HepG2 (cell line): ENCODE measurements around the gene CALD1. TPM values are rescaled to one million over a fixed set of nuclear protein-coding genes. Genes with fewer than 3 reads are reported as not detected.

Source experiments
- ATAC-seq: fragments of 200-7000 bp; cut with Tn5 transposase; 3 replicates; pipeline ENCODE4 v1.9.1; 2020; ENCODE audit warnings: mild to moderate bottlenecking, moderate library complexity
- BruUV-seq: library from RNA; stranded (reverse); fragments of 400-500 nt; replicated peaks from 2 replicates; lab custom pipeline; 2021; lab: Mats Ljungman, UMichigan
- CTCF ChIA-PET: fragments of 300-600 bp; formaldehyde crosslinking; extraction: SDS; loops from one replicate; lab custom pipeline; 2021; ENCODE audit warnings: low total read pairs, inconsistent platforms, low intra/inter-chr PET ratio; lab: Yijun Ruan, JAX
- POLR2A ChIA-PET: fragments of 350-600 bp; sonication (Branson Sonifier 250); formaldehyde crosslinking; loops from one replicate; lab custom pipeline; 2020; ENCODE audit warnings: antibody characterized with exemption, inconsistent platforms; lab: Yijun Ruan, JAX
- DNase-seq: peaks from one replicate; pipeline ENCODE4 v3.0.0-alpha.2; 2015; ENCODE audit warnings: low spot score
- FAIRE-seq: peaks from 3 replicates; lab custom pipeline; 2011; peaks lifted over from hg19 to GRCh38; lab: Jason Lieb, UNC
- H2AFZ ChIP-seq: one replicate; pipeline ENCODE4 v1.6.1; 2011; ENCODE audit warnings: low read length, inconsistent platforms
- H3K27ac ChIP-seq: fragments of 300-600 bp; 3 replicates; pipeline ENCODE4 v1.8.0; 2011; ENCODE audit warnings: mixed run types, mild to moderate bottlenecking, mixed read lengths, low read length, inconsistent platforms; ENCODE audit not compliant: insufficient read depth; ENCODE audit errors: extremely low read length
- H3K27me3 ChIP-seq, 2 experiments: fragments of 200-600 bp in 1 of 2; 2 replicates in 1 of 2; 3 replicates in 1 of 2; pipeline versions ENCODE4 v1.6.0 to v1.8.0; 2011; ENCODE audit warnings: low read length in 2 of 2, mild to moderate bottlenecking in 2 of 2, moderate library complexity in 2 of 2, inconsistent platforms in 1 of 2; ENCODE audit not compliant: insufficient read depth in 2 of 2, control insufficient read depth in 1 of 2
- H3K36me3 ChIP-seq, 2 experiments: fragments of 200-600 bp in 1 of 2; replicated peaks in 1 of 2; 2 replicates in 1 of 2; 3 replicates in 1 of 2; pipeline versions ENCODE4 v1.5.1 to v1.8.0; 2011; ENCODE audit warnings: low read length in 2 of 2, inconsistent platforms in 1 of 2; ENCODE audit not compliant: insufficient read depth in 2 of 2, control insufficient read depth in 1 of 2
- H3K4me1 ChIP-seq: 2 replicates; pipeline ENCODE4 v1.5.1; 2012; ENCODE audit warnings: low read length, inconsistent platforms; ENCODE audit not compliant: insufficient read depth
- H3K4me2 ChIP-seq: 2 replicates; pipeline ENCODE4 v1.6.0; 2011; ENCODE audit warnings: low read depth, low read length, inconsistent platforms
- H3K4me3 ChIP-seq, 3 experiments: fragments of 200-600 bp in 1 of 3; sonication (generic), shearing (Covaris generic) in 1 of 3; replicated peaks in 1 of 3; 2 replicates each; pipeline ENCODE4 v1.5.1; 2011 to 2016; ENCODE audit warnings: low read length in 3 of 3, inconsistent platforms in 2 of 3, low read depth in 2 of 3, mild to moderate bottlenecking in 2 of 3, control low read depth in 1 of 3, mixed read lengths in 1 of 3; ENCODE audit not compliant: insufficient read depth in 1 of 3
- H3K79me2 ChIP-seq: one replicate; pipeline ENCODE4 v1.6.1; 2011; ENCODE audit warnings: low read length, inconsistent platforms; ENCODE audit not compliant: insufficient read depth
- H3K9ac ChIP-seq: 2 replicates; pipeline ENCODE4 v1.6.0; 2011; ENCODE audit warnings: mild to moderate bottlenecking, low read depth, low read length, inconsistent platforms; ENCODE audit not compliant: insufficient read depth
- H3K9me3 ChIP-seq: 2 replicates; pipeline ENCODE4 v1.5.1; 2012; ENCODE audit warnings: mild to moderate bottlenecking, low read length
- H4K20me1 ChIP-seq: 2 replicates; pipeline ENCODE4 v1.6.0; 2011; ENCODE audit warnings: inconsistent platforms, mild to moderate bottlenecking, low read length, moderate library complexity; ENCODE audit not compliant: insufficient read depth
- POGZ ChIP-seq: sonication (generic); formaldehyde crosslinking; IDR thresholded peaks from 2 replicates; pipeline ENCODE4 v1.4.0; 2020; ENCODE audit warnings: mild to moderate bottlenecking, missing genetic modification reagents
- ZNF138 ChIP-seq: sonication (generic); formaldehyde crosslinking; IDR thresholded peaks from 2 replicates; pipeline ENCODE4 v1.5.0; 2020; ENCODE audit warnings: mild to moderate bottlenecking, low read depth, missing genetic modification reagents
- ZNF296 ChIP-seq: sonication (generic); formaldehyde crosslinking; conservative IDR thresholded peaks from 2 replicates; pipeline ENCODE4 v1.5.0; 2020; ENCODE audit warnings: mild to moderate bottlenecking, missing genetic modification reagents
- ZNF567 ChIP-seq: sonication (generic); formaldehyde crosslinking; IDR thresholded peaks from 2 replicates; pipeline ENCODE4 v1.8.1; 2023; ENCODE audit warnings: mild to moderate bottlenecking, missing genetic modification reagents, borderline replicate concordance
- WGBS: methylation state at CpG from one replicate; pipeline ENCODE4 v1.1.6; 2017; ENCODE audit warnings: low lambda C conversion rate; 5-methylcytosine and 5-hydroxymethylcytosine counted together
- in situ Hi-C: cut with HindIII; loops from 2 replicates; pipeline ENCODE4 v1.10.0; 2017; ENCODE audit warnings: low pct_unique_long_range_greater_than_20kb; ENCODE audit not compliant: extremely low pct_ligation_motif_present
- intact Hi-C: fragments of 100-400 bp; cut with micrococcal nuclease; formaldehyde crosslinking; loops from one replicate; pipeline ENCODE4 v1.10.0; 2022; ENCODE audit not compliant: unreplicated experiment
- polyA plus RNA-seq, 8 experiments: library from polyadenylated mRNA; depleted of rRNA in 3 of 8; stranded (reverse) in 7 of 8; unstranded in 1 of 8; fragments of >200 nt; fragmentation: Illumina TruSeq in 4 of 8; extraction: Trizol in 4 of 8; gene quantifications; 2 replicates each; pipeline versions ENCODE4 v1.2.1 to v1.2.3, GENCODE V29; 2011 to 2016; ENCODE audit warnings: low read depth in 4 of 8, missing spikeins in 1 of 8, mixed read lengths in 1 of 8; ENCODE audit not compliant: insufficient read depth in 1 of 8
- total RNA-seq, 5 experiments: library from RNA; depleted of rRNA; stranded (reverse); fragments of >200 nt; fragmentation: Illumina TruSeq; extraction: Trizol; gene quantifications; 2 replicates each; pipeline ENCODE4 v1.2.3, GENCODE V29; 2016; ENCODE audit warnings: low read depth in 1 of 5
- TF ChIP-seq, protein P1 (sequence below): sonication (generic); formaldehyde crosslinking; IDR thresholded peaks from 2 replicates; pipeline ENCODE4 v1.5.1; 2020; ENCODE audit warnings: missing genetic modification reagents, mild to moderate bottlenecking, borderline replicate concordance
- TF ChIP-seq, protein P2 (sequence below): sonication (generic); formaldehyde crosslinking; IDR thresholded peaks from 2 replicates; pipeline ENCODE4 v1.4.0; 2020; ENCODE audit warnings: missing genetic modification reagents

CALD1 gene
- total and polyA plus RNA-seq, 2 of the 13 experiments (the other 11 are each of a cell fraction or from before 2014, with no cell fraction given) = 53.0 to 112 TPM

DNA sequence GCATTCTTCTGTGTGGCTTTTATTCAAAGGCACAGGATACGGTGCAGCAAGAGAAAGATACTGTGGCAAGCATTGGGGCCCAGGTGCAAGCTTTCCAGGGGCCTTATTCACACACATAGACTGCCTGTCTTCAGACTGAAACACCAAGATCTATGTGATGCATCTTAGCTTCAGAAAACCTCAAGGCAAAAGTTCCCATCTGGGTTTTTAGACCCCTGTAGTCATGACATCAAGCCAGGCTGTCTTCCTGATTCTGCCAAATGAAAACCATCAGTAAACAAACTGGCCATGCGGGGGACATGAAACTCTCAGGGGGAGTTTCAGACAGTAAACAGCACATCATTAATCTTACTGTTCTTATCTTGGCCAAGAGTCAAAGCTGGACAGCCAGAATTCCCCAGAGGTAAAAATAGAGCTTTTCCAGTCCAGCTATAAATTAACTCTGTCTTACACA lies 216.7 kb downstream of the CALD1 start:
- peak overlapping the region; percentile 85 for H3K27ac ChIP-seq
- no peak overlapping the region for H3K4me2 ChIP-seq
- H2AFZ ChIP-seq = no peak overlapping the region
- ATAC-seq = no peak
- in situ Hi-C loops (no loop called here), intact Hi-C loops (loop anchor here (2.0 to 5.0 kb wide), 3 partner anchors 99 to 221 kb away; partner anchors contain the start of gene TMEM140)
- ChIA-PET POLR2A (interaction anchor here (2.0 to 4.3 kb wide), 3 partner anchors 10 to 173 kb away, joined by 8 to 30 read pairs (median 27); partner anchors contain the start of genes AGBL3, CYREN and TMEM140), CTCF (no interaction called here)
- no peak overlapping the region for H3K9ac ChIP-seq
- H3K27me3 ChIP-seq = no peaks in the 10 kb centered on the region
- H3K9me3 ChIP-seq = 0 out of 2 replicates have a peak, but pooled peaks cover 8% of the 10 kb centered on the region
- H3K79me2 ChIP-seq = peaks cover 3% of the 10 kb centered on the region
- H3K4me3 ChIP-seq = no peak overlapping the region
- FAIRE-seq = no peak
- DNase-seq = no peak
- peaks cover 85% of the 10 kb centered on the region for H3K4me1 ChIP-seq
- H4K20me1 ChIP-seq = no peaks in the 10 kb centered on the region
- H3K36me3 ChIP-seq = peaks cover 0 to 6% of the 10 kb centered on the region in 2 experiments; a peak in 1 of 5 replicates
- no TSS peak for BruUV-seq
- TF ChIP-seq, protein P1, sequence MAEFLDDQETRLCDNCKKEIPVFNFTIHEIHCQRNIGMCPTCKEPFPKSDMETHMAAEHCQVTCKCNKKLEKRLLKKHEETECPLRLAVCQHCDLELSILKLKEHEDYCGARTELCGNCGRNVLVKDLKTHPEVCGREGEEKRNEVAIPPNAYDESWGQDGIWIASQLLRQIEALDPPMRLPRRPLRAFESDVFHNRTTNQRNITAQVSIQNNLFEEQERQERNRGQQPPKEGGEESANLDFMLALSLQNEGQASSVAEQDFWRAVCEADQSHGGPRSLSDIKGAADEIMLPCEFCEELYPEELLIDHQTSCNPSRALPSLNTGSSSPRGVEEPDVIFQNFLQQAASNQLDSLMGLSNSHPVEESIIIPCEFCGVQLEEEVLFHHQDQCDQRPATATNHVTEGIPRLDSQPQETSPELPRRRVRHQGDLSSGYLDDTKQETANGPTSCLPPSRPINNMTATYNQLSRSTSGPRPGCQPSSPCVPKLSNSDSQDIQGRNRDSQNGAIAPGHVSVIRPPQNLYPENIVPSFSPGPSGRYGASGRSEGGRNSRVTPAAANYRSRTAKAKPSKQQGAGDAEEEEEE (CRISPR knock-in tag) = no peak
- TF ChIP-seq, protein P2, sequence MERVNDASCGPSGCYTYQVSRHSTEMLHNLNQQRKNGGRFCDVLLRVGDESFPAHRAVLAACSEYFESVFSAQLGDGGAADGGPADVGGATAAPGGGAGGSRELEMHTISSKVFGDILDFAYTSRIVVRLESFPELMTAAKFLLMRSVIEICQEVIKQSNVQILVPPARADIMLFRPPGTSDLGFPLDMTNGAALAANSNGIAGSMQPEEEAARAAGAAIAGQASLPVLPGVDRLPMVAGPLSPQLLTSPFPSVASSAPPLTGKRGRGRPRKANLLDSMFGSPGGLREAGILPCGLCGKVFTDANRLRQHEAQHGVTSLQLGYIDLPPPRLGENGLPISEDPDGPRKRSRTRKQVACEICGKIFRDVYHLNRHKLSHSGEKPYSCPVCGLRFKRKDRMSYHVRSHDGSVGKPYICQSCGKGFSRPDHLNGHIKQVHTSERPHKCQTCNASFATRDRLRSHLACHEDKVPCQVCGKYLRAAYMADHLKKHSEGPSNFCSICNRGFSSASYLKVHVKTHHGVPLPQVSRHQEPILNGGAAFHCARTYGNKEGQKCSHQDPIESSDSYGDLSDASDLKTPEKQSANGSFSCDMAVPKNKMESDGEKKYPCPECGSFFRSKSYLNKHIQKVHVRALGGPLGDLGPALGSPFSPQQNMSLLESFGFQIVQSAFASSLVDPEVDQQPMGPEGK (CRISPR knock-in tag) = peak; percentile 47; the same call in 1 of the 2 replicates
- TF ChIP-seq ZNF138 (CRISPR knock-in tag) (no peak), ZNF296 (CRISPR knock-in tag) (no peak), POGZ (CRISPR knock-in tag) (no peak), ZNF567 (CRISPR knock-in tag) (no peak)
- 96% methylated on average over 2 of the region's 2 CpGs for WGBS
